Spleen (tissue), 7 donors: ENCODE data around the gene UTY.

Experiments used
- CTCF ChIP-seq, 11 experiments: fragments of 200-600 bp in 7 of 11; fragments of 450-650 bp in 4 of 11; sonication (generic) in 4 of 11; IDR thresholded peaks in 8 of 11; conservative IDR thresholded peaks in 3 of 11; 1 replicate in 7 of 11; 2 replicates in 4 of 11; pipeline versions ENCODE4 v1.4.0 to v1.8.0; 2016 to 2021; ENCODE audit warnings: antibody characterized with exemption in 11 of 11, inconsistent platforms in 4 of 11, mild to moderate bottlenecking in 1 of 11
- POLR2A ChIP-seq, 3 donors: fragments of 450-650 bp; IDR thresholded peaks; one replicate each; pipeline ENCODE4 v1.5.1; 2017; ENCODE audit warnings: antibody characterized with exemption in 3 of 3, mild to moderate bottlenecking in 1 of 3
- POLR2AphosphoS5 ChIP-seq, 3 donors: sonication (generic); formaldehyde crosslinking; IDR thresholded peaks; one replicate each; pipeline ENCODE4 v1.5.1; 2017; ENCODE audit warnings: antibody characterized with exemption in 3 of 3
- donor health status: DM: no; HTN: no; CAD: no; lungs with moderate emphysema.
- donor health status: DM: no; HTN: no; CAD: no.
- donor health status: DM: no; HTN: no; CAD: no.

GRCh38 chrY:13330651-13331050, 149.2 kb downstream of the UTY start:
- TF ChIP-seq POLR2A (IDR thresholded peaks at IDR 0.05) (no peak), CTCF (IDR thresholded peaks at IDR 0.05 in 8 of 11, conservative IDR thresholded peaks at IDR 0.05 in 3 of 11) (no peak), POLR2AphosphoS5 (IDR thresholded peaks at IDR 0.05) (no peak)
